OCI-LY3 (cell line): ENCODE results near the gene ADGRL2.

Experiments
- CTCF ChIP-seq: fragments of 200-600, 300-600 bp; sonication (generic); IDR thresholded peaks from 2 replicates; pipeline ENCODE4 v1.5.1; 2014; ENCODE audit warnings: antibody characterized with exemption, low read length, low read depth
- EZH2phosphoT487 ChIP-seq: fragments of 200-600 bp; shearing (Covaris generic); IDR thresholded peaks from 2 replicates; pipeline ENCODE4 v1.6.1; 2018; ENCODE audit warnings: antibody characterized with exemption, mixed run types, low read depth

GRCh38 chr1:82007804-82008203 lies 207.1 kb downstream of the ADGRL2 start:
- no peak for TF ChIP-seq CTCF
- no peak for TF ChIP-seq EZH2phosphoT487
